ENCODE measurements around the gene SHD. TPM values are rescaled to one million over a fixed set of nuclear protein-coding genes. Genes with fewer than 3 reads are reported as not detected.

SHD gene
- total RNA-seq, 1 experiment from 2014 or later = not detected

- H3K4me1 ChIP-seq (ENCODE audit: insufficient read depth, low read length, poor library complexity, severe bottlenecking) = peaks cover 5% of the 10 kb centered on the region
- TF ChIP-seq EZH2 (IDR thresholded peaks at IDR 0.05; ENCODE audit: borderline replicate concordance, low read depth, low read length, poor library complexity, severe bottlenecking) = no peak
- no peak for TF ChIP-seq CTCF (conservative IDR thresholded peaks at IDR 0.05; ENCODE audit: low read depth, low read length)
- no TSS peak for BruUV-seq (replicated peaks)
- CTCF ChIA-PET = interaction anchor here (0.5 to 1.3 kb wide), 2 partner anchors 9 to 369 kb away, joined by 4 to 6 read pairs; no protein-coding TSS in a partner anchor
- H3K4me3 ChIP-seq (ENCODE audit: low read depth, low read length, poor library complexity, severe bottlenecking) = no peak overlapping the region
- no peaks in the 10 kb centered on the region for H3K36me3 ChIP-seq (ENCODE audit: insufficient read depth, low read length, poor library complexity, severe bottlenecking)
- peak; percentile 40 for DNase-seq (ENCODE audit: low spot score)
- no peaks in the 10 kb centered on the region for H3K9me3 ChIP-seq (ENCODE audit: low read depth, low read length, poor library complexity, severe bottlenecking)
- intact Hi-C loops (cut with micrococcal nuclease; ENCODE audit: unreplicated experiment) = no loop called here
- peaks cover 40% of the 10 kb centered on the region for H3K27me3 ChIP-seq (replicated peaks; ENCODE audit: insufficient read depth, low read depth, low read length, poor library complexity)
- POLR2A ChIA-PET (ENCODE audit: low non-redundant PET) = no interaction called here
- no peak overlapping the region for H3K27ac ChIP-seq (ENCODE audit: low read depth, low read length, poor library complexity, severe bottlenecking)
Measured at GRCh38 chr19:4277191-4277696, 1.8 kb upstream of the SHD start.

GRCh38 chr19:4278010-4278409 lies 1.1 kb upstream of the SHD start:
- H3K27me3 ChIP-seq (replicated peaks; ENCODE audit: insufficient read depth, low read depth, low read length, poor library complexity) = peaks cover 44% of the 10 kb centered on the region
- ChIA-PET POLR2A (ENCODE audit: low non-redundant PET) (no interaction called here), CTCF (interaction anchor here (1.3 kb wide), 1 partner anchor 10 kb away, joined by 6 read pairs; no protein-coding TSS in a partner anchor)
- no TSS peak for BruUV-seq (replicated peaks)
- H3K4me3 ChIP-seq (ENCODE audit: low read depth, low read length, poor library complexity, severe bottlenecking) = no peak overlapping the region
- no peaks in the 10 kb centered on the region for H3K36me3 ChIP-seq (ENCODE audit: insufficient read depth, low read length, poor library complexity, severe bottlenecking)
- TF ChIP-seq CTCF (conservative IDR thresholded peaks at IDR 0.05; ENCODE audit: low read depth, low read length) = no peak
- TF ChIP-seq EZH2 (IDR thresholded peaks at IDR 0.05; ENCODE audit: borderline replicate concordance, low read depth, low read length, poor library complexity, severe bottlenecking) = no peak
- intact Hi-C loops (cut with micrococcal nuclease; ENCODE audit: unreplicated experiment) = no loop called here
- no peak for DNase-seq (ENCODE audit: low spot score)
- H3K9me3 ChIP-seq (ENCODE audit: low read depth, low read length, poor library complexity, severe bottlenecking) = no peaks in the 10 kb centered on the region
- H3K4me1 ChIP-seq (ENCODE audit: insufficient read depth, low read length, poor library complexity, severe bottlenecking) = peaks cover 5% of the 10 kb centered on the region
- no peak overlapping the region for H3K27ac ChIP-seq (ENCODE audit: low read depth, low read length, poor library complexity, severe bottlenecking)

DNA sequence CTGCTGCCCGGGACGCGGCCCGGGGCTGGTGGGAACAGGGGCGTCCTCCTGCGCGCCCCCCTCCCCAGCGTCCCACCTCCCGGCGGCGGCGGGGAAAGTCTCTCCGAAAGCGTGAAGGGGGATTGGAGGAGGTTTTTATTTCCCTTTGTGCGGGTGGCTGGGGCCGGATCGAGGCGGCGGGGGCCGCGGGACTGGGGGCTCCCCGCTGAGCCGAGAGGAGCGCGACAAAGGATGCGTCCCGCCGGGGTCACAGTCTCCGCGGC lies 132 bp downstream of the SHD start:
- Histone ChIP-seq H3K4me1 (ENCODE audit: insufficient read depth, low read length, poor library complexity, severe bottlenecking) (peaks cover 5% of the 10 kb centered on the region), H3K9me3 (ENCODE audit: low read depth, low read length, poor library complexity, severe bottlenecking) (no peaks in the 10 kb centered on the region), H3K36me3 (ENCODE audit: insufficient read depth, low read length, poor library complexity, severe bottlenecking) (no peaks in the 10 kb centered on the region), H3K27ac (ENCODE audit: low read depth, low read length, poor library complexity, severe bottlenecking) (no peak overlapping the region), H3K27me3 (replicated peaks; ENCODE audit: insufficient read depth, low read depth, low read length, poor library complexity) (peaks cover 51% of the 10 kb centered on the region), H3K4me3 (ENCODE audit: low read depth, low read length, poor library complexity, severe bottlenecking) (peak overlapping the region; percentile 42)
- ChIA-PET CTCF (no interaction called here), POLR2A (ENCODE audit: low non-redundant PET) (interaction anchor here (0.6 kb wide), 1 partner anchor 256 kb away, joined by 5 read pairs; the partner anchor contains the start of gene PLIN5)
- no peak for TF ChIP-seq EZH2 (IDR thresholded peaks at IDR 0.05; ENCODE audit: borderline replicate concordance, low read depth, low read length, poor library complexity, severe bottlenecking)
- no peak for TF ChIP-seq CTCF (conservative IDR thresholded peaks at IDR 0.05; ENCODE audit: low read depth, low read length)
- no TSS peak for BruUV-seq (replicated peaks)
- no peak for DNase-seq (ENCODE audit: low spot score)
- intact Hi-C loops (cut with micrococcal nuclease; ENCODE audit: unreplicated experiment) = no loop called here
